COLO829 (cell line): ENCODE data around the gene MEI1.
"Not testable (repeated sequence)": the region's sequence is repeated elsewhere in the genome, so short reads cannot be mapped to it uniquely, and the experiment has no call there.

Source experiments
- DNase-seq: peaks from one replicate; pipeline ENCODE4 v3.0.0; 2012; ENCODE audit warnings: low spot score

Gene MEI1, protein sequence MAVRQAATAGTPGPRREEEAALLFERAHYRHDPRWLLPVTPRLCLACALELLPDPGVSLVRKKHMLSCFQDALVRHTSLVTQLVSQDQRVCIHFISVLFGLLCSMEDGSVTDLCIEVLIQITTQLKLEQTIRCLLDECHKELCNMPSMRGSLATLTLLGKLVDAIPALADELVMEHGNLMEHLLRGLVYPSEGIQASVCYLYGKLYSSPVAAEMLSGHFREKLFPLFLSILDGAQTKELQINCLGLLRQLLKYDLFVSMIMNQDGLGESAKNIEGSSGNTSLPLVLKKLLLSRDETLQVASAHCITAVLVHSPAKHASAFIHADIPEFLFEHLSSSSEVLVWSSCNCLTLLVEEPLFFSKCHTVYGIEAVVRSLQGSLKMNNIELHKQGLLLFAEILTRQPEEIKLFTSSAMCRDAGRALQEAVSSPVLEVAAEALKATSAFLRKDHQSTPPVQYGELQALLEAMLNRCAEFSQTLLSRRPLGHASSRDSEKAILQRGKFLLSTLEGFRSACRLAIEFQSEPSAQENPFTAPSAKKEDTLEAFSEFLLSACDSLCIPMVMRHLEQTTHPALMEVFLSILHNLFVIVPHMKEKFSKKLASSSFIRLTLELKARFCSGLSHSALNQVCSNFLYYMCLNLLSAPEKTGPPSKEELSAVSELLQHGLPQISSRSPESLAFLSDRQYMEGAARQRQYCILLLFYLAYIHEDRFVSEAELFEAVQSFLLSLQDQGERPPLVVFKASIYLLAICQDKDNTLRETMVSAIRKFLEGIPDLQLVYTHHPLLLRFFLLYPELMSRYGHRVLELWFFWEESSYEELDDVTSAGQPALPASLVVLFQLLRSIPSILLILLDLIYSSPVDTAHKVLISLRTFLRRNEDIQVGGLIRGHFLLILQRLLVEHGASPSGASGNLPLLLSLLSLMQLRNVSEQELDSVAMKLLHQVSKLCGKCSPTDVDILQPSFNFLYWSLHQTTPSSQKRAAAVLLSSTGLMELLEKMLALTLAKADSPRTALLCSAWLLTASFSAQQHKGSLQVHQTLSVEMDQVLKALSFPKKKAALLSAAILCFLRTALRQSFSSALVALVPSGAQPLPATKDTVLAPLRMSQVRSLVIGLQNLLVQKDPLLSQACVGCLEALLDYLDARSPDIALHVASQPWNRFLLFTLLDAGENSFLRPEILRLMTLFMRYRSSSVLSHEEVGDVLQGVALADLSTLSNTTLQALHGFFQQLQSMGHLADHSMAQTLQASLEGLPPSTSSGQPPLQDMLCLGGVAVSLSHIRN

DNA sequence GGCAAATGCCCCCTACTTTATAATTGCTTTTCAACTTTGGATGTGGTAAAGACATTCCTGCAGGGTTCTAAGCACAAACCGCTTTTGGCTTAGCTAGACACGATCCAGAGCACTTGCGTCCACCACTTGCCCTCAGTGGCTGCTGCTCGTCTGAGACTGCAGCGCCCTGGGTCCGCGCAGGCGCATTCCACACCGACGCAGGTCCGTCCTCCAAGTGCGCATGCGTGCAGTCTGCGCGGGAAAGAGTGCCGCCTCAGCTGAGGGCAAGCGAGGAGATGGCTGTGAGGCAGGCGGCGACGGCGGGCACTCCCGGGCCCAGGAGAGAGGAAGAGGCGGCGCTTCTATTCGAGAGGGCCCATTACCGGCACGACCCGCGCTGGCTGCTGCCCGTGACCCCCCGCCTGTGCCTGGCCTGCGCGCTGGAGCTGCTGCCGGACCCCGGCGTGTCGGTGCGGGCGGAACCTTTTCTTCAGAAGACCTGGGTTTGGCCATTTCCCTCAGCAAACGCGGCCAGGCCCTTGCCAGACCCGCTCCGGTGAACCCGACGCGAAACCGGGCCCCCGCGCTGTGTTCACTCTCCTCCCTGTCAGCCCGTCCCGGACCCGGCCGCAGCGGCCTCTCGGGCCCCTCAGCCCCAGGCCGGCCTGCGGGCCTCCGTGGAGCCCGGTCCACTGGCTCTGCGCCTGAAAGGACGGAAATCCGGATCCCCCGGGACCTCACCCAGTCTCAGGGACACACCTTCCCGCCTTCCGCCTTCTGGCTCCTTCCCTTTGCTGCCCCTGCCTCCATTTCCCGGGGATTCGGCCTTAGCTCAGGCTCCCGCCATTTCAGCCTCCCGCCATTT lies at the start of gene MEI1:
TSS of gene MEI1 (plus strand) at position 240 of the 844 bp plus-strand sequence. CDS start at position 276, 36 bp downstream.
- no peak for DNase-seq

DNA sequence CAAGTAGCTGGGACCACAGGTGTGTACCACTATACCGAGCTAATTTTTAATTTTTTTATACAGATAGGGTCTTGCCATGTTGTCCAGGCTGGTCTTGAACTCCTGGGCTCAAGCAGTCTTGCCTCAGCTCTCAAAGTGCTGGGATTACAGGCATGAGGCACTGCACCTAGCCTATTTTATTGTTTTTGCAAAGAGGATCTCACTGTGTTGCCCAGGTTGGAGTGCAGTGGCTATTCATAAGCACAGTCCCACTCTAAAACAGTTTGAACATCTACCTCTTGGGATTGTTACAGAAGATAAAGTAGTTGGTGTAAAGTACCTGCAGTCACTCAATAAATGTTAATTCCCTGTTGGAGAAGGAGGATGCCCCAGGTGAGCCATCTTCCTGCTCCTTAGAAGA lies 49.1 kb upstream of the MEI1 start:
- DNase-seq = no peak

DNA sequence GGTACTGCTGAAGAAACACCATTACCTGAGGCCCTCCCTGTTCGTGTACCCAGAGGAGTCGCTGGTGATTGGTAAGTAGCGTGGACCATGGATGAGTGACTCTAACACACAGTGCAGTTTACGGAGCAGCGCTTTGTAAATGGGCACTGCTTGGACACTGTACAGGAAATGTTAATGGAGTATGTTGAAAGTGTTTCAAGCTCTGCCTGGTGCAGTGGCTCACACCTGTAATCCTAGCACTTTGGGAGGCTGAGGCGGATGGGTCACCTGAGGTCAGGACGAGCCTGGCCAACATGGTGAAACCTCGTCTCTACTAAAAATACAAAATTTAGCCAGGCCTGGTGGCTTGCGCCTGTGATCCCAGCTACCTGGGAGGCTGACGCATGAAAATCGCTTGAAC lies 48.5 kb upstream of the MEI1 start:
- no peak for DNase-seq

DNA sequence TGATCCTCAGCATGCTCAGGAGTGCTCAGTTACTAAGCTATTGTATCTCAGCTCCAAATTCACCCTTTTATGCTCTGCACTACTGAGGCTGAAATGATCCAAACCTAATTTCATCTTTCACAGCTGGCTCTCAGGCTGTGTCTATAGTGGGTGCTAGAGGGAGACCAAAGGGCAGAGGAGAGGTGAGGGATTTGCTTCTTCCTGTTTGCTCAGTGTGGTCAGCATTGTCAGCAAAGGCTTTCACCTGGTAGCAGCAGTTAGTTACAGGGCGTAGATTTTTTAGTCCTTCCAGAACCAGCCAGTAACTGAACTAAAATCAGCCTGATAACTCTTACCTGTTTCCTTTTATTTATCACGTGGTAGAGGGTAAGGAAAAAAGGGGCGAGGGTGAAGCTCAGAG lies 45.0 kb upstream of the MEI1 start:
- DNase-seq = no peak

DNA sequence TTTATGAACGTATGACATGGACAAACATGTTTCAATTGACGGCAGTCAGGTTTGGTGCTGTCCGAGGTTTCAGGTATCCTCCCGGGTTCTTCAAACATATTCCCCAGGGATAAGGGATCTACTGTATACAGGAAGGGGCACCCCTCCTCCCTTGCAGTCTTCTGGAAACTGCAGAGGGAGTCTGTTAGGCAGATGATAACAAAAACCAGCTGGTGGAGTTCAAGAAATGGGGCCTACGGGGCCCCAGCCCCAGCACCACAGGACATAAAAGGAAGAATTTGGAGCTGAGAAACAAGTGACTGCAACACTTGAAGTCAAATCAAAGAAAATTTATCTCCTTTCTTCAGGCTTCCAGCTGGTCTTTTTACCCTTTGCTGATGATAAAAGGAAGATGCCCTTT lies 42.7 kb upstream of the MEI1 start:
- DNase-seq = no peak

DNA sequence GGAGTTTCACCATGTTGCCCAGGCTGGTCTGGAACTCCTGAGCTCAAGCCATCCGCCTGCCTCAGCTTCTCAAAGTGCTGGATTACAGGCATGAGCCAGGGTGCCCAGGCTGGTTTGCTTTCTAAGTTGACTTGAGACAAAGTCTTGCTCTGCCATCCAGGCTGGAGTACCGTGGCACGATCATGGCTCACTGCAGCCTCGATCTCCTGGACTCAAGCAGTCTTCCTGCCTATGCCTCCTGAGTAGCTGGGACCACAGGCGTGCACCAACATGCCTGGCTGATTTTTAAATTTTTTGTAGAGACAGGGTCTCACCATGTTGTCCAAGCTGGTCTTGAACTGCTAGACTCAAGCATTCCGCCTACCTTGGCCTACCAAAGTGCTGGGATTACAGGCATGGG lies 41.6 kb upstream of the MEI1 start:
- DNase-seq = no peak

DNA sequence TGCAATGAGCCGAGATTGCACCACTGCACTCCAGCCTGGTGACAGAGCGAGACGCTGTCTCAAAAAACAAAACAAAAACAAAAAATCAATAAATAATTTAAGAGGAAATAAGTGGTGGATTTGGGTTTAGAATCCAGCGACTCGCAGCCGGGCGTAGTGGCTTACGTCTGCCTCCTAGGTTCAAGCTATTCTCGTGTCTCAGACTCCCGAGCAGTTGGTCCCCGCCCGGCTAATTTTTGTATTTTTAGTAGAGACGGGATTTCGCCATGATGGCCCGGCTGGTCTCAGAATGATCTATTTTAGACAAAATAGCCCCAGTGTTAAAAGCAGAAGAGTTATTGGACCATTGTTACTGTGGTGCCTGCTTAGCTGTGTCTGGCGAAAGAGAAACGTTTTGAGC lies 40.4 kb upstream of the MEI1 start:
- no peak for DNase-seq

DNA sequence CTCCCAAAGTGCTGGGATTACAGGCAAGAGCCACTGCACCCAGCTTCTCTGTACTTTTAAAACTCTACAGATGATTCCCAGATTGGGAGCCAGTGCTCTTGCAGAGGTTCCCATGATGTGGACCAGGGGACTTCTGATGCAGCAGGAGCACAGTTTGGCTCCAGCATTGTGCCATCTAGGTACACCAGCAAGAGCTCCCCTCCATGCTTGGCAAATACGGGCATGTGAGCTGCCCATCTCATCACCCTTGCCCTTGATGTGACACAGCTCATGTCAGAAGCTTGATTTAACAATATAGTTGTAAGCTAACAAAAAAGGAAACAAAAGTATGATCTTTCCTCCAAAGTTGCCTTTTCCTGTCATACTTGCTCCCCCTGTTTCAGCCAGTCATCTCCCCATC lies 39.4 kb upstream of the MEI1 start:
- DNase-seq = no peak

DNA sequence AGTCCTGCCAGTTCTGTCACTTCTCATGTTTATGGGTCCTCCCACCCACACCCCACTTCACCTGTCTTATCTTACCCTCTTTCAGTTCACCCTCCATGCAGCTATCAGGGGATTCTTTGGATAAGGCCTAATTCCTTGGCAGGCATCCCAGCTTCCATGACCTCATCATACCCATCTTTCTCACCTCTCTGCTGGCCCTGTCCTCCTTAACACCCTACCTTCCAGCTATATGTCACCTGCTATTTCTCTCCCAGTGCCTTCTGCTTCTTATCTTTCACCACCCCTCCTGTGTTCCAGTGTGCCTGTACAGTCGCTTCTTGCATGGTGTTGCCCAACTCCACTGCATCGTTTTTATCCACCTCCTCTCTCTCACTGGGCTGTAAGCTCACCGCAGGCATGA lies 38.9 kb upstream of the MEI1 start:
- DNase-seq = no peak

DNA sequence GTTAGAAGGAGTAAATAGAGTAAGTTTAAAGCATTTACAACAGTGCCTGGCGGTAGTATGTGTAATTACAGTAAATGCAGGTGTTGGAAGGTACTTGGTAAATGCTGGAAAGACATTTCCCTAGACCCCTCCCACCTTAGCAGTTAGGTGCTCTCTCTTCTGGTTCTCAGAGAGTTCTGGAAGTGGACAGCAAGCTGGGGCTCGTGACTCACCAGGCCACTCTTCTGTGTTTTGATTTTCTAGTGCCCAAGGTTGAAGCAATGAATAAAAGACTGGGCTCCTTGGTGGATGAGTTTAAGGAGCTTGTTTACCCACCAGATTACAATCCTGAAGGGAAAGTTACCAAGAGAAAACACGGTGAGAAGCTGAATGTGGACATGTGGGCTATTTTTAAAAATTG lies 38.2 kb upstream of the MEI1 start:
- no peak for DNase-seq

DNA sequence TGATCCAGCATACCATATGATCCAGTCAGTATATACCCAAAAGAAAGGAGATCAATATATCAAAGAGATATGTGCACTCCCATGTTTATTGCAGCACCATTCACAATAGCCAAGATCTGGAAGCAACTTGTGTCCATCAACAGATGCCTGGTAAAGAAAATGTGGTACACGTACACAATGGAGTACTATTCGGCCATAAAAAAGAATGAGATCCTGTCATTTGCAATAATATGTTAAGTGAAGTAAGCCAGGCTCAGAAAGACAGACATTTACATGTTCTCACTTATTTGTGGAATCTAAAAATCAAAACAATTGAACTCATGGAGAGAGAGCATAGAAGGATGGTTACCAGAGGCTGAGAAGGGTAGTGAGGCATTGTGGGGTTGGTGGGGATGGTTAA lies 37.6 kb upstream of the MEI1 start:
- no peak for DNase-seq

DNA sequence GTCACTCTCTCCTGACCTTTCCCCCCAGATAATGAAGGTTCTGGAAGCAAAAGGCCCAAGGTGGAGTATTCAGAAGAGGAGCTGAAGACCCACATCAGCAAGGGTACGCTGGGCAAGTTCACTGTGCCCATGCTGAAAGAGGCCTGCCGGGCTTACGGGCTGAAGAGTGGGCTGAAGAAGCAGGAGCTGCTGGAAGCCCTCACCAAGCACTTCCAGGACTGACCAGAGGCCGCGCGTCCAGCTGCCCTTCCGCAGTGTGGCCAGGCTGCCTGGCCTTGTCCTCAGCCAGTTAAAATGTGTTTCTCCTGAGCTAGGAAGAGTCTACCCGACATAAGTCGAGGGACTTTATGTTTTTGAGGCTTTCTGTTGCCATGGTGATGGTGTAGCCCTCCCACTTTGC lies 35.7 kb upstream of the MEI1 start:
- DNase-seq = not testable (repeated sequence)

DNA sequence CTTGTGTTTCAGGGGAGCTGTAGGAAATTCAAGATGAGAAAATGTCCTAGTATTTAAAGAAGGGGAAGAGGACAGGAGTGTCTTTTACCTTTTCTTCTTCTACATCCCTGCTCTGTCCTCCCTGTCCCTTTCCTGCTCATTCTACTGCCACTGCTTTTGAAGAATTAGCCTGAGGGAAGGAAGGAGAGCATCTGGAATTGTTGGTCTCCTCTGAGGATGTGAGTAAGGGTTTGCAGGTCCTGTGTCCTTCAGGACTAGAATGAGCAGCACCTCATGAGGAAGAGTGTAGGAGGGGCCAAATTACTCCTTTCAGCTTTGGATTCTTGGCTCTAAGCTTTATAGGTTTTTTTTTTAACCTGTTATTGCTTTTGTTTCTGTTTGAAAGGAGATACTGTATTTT lies 34.8 kb upstream of the MEI1 start:
- DNase-seq = no peak

DNA sequence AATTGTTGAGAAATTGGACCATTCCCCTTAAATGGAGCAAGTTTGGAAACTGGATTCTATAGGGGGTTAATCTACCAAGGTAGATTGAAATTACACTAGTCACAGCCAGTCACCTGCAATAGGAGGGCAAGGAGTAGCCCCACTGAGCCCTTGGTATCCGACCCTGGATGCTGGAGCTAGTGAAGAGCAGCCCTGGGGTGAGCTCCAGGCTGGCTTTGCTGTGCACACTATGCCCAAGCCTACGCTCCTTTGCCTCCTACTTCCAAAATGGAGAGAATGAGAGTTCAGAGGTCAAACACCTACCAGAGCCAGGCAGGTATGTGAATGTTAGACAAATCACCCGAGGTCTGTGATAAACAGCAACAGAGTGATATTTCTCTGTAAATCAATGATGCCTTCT lies 34.4 kb upstream of the MEI1 start:
- DNase-seq = no peak

DNA sequence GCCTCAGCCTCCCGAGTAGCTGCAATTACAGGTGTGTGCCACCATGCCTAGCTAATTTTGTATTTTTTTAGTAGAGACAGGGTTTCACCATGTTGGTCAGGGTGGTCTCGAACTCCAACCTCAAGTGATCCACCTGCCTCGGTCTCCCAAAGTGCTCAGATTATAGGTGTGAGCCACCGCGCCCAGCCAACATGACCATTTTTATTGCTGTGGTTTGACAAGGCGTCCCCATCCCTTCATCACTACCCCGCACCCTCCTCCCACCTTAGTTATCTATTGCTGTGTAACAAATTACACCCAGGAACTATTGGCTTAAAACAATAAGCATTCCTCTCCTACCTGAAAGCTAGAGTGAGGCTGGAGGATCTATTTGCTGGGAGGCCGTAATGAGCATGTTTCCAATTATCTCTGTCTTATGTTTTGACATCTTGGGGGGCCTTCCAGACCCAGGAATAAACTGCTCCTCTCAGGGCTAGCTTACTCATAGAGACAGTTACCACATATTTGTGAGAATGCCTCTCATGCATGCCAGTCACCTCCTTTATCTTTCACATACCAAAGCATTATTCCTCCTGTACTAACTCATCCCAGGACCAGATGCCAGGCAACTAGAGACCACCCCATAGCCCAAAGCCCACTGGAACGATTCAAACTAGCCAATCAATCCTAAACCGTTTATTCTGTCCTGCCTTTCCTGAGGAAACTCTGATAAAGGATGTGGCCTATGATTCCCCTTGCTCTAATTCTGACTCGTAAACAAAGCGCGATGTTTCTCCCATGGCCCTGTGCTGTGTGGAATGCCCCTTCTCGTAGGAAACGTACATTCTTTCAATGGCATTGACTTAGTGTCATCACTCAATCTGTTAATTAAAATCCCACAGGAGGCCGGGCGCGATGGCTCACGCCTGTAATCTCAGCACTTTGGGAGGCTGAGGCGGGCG lies 30.1 kb upstream of the MEI1 start:
- DNase-seq = no peak

DNA sequence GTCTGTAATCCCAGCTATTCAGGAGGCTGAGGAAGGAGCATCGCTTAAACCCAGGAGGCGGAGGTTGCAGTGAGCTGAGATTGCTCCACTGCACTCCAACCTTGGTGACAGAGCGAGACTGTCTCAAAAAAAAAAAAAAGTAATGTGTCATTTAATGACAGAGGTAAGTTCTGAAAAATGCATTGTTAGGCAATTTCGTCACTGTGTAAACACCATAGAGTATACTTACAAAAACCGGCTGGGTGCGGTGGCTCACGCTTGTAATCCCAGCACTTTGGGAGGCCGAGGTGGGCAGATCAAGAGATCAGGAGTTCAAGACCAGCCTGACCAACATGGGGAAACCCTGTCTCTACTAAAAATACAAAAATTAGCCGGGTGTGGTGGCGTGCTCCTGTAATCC lies 27.2 kb upstream of the MEI1 start:
- not testable (repeated sequence) for DNase-seq

DNA sequence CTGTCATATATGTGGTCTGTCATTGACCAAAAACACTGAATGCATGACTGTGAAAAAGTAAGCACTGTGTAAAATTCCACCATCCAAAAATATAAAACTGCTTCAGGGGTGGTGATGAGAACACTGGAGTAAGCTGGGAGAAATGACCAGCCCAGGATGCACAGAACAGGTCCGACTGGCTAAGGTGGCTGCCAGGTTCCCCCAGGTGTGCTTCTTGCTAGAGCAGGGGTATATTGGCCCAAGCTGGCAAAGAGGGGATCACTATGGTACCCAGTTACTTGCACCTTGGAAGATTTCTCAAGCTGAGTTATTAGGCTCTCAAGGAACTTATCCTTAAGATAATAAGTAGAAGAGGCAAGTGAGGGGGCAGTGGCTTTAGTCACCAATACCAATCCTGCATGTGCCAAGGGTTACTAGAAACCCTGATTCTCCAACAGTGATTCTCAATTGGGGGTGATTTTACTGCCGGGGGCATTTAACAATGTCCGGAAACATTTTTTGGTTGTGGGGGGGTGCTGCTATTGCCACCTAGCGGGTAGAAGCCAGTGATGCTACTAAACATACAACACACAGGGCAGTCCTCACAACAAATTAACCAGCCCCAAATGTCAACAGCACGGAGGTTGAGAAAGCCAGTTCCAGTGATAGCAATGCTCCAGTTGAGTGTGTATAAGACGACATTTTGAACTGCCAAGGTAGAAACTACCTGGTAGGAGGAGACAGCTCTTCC lies 26.4 kb upstream of the MEI1 start:
- no peak for DNase-seq

DNA sequence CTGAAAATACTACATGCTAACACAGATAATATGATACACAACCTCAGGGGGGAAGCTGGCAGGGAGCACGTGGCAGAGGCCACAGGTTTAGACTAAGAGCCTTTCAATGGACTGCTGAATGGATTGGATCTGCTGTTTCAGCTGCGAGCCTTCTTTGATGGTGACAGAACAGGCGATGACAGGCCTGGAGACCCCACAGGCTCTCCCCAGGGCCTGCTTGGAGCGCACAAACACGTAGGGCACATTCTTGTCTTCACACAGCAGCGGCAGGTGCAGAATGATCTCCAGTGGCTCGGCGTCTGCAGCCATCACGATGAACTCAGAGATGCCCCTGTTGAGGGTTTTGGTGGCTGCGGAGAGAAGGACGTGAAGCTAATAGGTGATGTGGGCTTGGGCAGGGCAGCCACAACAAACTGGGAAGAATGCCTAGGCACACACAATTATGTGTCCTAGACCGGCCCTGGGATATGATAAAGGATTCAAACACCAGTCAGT lies 24.4 kb upstream of the MEI1 start:
- DNase-seq = no peak

DNA sequence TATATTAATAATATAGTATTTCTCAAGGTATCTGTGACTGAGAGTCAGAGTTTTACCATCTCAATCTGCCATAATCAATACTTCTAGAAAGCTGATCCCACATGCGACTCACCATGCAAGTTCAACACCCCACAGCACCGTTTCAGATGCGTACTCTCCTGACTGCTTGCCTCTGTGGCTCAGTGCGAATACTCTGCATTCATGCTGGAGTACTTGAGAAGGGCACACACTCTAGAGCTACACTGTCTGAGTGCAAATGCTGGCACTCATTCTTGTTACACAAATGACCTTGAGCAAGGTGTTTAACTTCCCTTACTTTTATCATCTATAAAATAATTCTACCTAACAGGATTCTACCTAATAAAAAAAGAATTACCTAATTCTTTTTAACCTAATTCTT lies 23.2 kb upstream of the MEI1 start:
- no peak for DNase-seq

DNA sequence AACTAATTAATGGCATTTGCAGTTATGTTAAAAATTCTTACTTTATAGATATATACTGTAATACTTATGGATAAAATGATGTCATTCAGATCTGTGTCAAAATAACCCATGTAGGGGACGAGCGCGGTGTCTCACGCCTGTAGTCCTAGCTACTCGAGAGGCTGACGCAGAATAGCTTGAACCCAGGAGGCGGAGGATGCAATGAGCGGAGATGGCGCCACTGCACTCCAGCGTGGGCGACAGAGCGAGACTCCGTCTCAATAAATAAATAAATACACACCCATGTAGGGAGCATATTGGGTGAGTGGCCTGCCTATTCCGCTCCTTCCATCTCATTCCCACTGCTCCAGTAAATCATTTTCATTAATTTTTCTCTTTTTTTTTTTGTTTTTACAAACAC lies 17.7 kb upstream of the MEI1 start:
- no peak for DNase-seq
